ENCODE data around the gene KRT14. TPM values are rescaled to one million over a fixed set of nuclear protein-coding genes. Genes with fewer than 3 reads are reported as not detected.

Gene KRT14
- total and polyA plus RNA-seq, 8 donors = 0.35 to 2.0 (median 1.2) TPM; not detected in 1

DNA sequence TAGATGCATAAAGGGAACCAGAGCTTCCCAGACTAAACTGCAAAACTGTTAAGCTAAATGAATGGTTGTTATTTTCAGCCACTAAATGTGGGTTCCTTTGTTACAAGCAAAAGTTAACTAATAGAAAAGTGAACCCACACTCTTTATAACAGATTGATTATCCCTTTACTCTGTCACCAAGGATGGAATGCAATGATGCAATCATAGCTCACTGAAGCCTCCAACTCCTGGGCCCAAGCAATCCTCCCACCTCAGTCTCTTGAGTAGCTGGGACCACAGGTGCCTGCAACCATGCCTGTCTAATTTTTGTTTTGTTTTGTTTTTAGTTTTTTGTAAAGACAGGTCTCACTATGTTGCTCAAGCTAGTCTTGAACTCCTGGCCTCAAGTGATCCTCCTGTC lies 21.4 kb downstream of the KRT14 start:
- TF ChIP-seq, protein P1, sequence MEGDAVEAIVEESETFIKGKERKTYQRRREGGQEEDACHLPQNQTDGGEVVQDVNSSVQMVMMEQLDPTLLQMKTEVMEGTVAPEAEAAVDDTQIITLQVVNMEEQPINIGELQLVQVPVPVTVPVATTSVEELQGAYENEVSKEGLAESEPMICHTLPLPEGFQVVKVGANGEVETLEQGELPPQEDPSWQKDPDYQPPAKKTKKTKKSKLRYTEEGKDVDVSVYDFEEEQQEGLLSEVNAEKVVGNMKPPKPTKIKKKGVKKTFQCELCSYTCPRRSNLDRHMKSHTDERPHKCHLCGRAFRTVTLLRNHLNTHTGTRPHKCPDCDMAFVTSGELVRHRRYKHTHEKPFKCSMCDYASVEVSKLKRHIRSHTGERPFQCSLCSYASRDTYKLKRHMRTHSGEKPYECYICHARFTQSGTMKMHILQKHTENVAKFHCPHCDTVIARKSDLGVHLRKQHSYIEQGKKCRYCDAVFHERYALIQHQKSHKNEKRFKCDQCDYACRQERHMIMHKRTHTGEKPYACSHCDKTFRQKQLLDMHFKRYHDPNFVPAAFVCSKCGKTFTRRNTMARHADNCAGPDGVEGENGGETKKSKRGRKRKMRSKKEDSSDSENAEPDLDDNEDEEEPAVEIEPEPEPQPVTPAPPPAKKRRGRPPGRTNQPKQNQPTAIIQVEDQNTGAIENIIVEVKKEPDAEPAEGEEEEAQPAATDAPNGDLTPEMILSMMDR (IDR thresholded peaks at IDR 0.05) = no peak
- H3K4me3 ChIP-seq = no peak overlapping the region
- no peak for DNase-seq
- H3K27ac ChIP-seq = no peak overlapping the region
- no peak for ATAC-seq
- peaks cover 0 to 6% of the 10 kb centered on the region in 2 donors for H3K9me3 ChIP-seq
- intact Hi-C loops (cut with DNase I) = no loop called here
- peaks cover 0 to 11% of the 10 kb centered on the region in 2 donors for H3K27me3 ChIP-seq
- no peaks in the 10 kb centered on the region for H3K4me1 ChIP-seq
- H3K36me3 ChIP-seq = no peaks in the 10 kb centered on the region

DNA sequence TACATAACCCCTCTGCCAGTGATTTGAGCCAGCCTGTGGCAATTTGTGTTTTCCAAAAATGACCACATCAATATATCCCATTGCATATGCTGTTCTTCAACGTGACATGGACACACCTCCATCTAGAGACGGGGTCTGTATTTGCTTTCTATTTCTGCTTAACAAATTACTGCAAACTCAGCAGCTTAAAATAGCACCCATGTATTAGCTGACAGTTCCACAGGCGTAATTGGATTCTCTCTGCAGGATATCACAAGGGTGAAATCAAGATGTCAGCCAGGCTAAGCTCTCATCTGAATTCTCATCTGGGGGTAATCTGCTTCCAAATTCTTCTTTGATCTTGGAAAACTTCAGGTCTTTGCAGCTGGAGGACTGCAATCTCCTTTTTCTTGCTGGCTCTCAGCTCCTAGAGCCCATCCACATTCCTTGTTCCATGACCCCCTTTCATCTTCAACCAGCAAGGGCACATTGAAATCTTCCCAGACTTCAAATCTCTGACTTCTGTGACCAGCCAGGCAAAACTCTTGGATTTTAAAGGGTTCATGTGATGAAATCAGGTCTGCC lies 23.0 kb downstream of the KRT14 start:
- Histone ChIP-seq H3K27me3 (peaks cover 0 to 21% of the 10 kb centered on the region in 2 donors), H3K4me3 (no peak overlapping the region), H3K9me3 (peaks cover 0 to 6% of the 10 kb centered on the region in 2 donors), H3K36me3 (no peaks in the 10 kb centered on the region), H3K27ac (no peak overlapping the region), H3K4me1 (no peaks in the 10 kb centered on the region)
- DNase-seq = no peak
- TF ChIP-seq, protein P1 (IDR thresholded peaks at IDR 0.05) = no peak
- intact Hi-C loops (cut with DNase I) = no loop called here
- ATAC-seq = no peak

DNA sequence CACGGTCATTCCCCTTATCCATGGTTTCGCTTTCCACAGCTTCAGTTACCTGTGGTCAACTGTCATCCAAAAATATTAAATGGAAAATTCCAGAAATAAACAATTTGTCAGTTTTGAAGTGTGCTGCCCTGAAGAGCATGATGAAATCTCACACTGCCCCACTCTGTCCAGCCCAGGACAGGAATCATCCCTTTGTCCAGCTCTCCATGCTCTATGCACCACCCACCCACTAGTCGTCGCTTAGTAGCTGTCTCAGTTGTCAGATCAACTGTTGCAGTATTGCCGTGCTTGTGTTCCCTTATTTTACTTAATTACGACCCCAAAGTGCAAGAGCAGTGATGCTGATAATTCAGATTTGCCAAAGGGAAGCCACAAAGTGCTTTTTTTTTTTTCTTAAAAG lies 25.1 kb downstream of the KRT14 start:
- Histone ChIP-seq H3K27me3 (peaks cover 0 to 34% of the 10 kb centered on the region in 2 donors), H3K4me3 (no peak overlapping the region), H3K4me1 (no peaks in the 10 kb centered on the region), H3K27ac (no peak overlapping the region), H3K9me3 (no peaks in the 10 kb centered on the region), H3K36me3 (no peaks in the 10 kb centered on the region)
- ATAC-seq (no peak), DNase-seq (no peak)
- TF ChIP-seq, protein P1 (IDR thresholded peaks at IDR 0.05) = no peak
- intact Hi-C loops (cut with DNase I) = no loop called here

DNA sequence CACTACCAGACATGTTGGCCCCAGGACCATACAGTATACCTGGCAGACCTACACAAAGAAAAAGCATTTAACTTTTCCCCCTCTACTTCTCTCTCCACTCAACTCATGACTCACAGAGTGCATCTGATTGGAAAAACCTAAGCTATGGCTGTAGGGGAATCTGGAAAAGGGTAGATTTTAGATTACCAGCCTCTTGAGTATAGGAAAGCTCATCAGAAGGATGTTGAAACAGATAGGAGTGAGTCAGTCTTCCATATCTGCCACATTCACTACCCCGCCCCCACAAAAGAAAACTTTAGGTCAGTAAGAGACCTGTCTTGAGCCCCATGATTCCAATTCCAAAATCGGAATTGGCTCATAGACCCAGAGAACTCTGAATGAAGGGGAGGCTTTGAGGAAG lies 27.1 kb downstream of the KRT14 start:
- Histone ChIP-seq H3K4me1 (no peaks in the 10 kb centered on the region), H3K9me3 (no peaks in the 10 kb centered on the region), H3K27ac (no peak overlapping the region), H3K4me3 (no peak overlapping the region), H3K27me3 (peaks cover 0 to 36% of the 10 kb centered on the region in 2 donors), H3K36me3 (no peaks in the 10 kb centered on the region)
- DNase-seq (no peak), ATAC-seq (no peak)
- intact Hi-C loops (cut with DNase I) = no loop called here
- TF ChIP-seq, protein P1 (IDR thresholded peaks at IDR 0.05) = no peak

DNA sequence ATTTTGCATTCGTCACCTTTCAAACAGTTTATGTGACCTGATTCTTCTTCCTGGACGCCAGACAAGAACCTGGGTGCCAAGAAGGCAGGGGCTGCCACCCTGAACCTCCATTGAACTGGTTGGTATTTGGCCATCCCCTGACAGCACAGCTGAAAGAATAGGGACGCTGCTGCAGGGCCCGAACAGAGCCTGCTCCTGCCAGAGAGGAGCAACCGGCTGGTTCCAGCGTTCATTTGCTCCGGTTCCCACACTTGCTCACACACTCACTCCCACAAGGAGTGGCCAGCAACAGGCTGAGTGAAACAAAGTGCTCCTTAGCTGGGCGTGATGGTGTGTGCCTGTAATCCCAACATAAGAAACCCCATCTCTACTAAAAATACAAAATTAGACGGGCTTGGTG lies 29.8 kb downstream of the KRT14 start:
- Histone ChIP-seq H3K27ac (no peak overlapping the region), H3K4me3 (no peak overlapping the region), H3K27me3 (peaks cover 0 to 35% of the 10 kb centered on the region in 2 donors), H3K9me3 (no peaks in the 10 kb centered on the region), H3K36me3 (no peaks in the 10 kb centered on the region), H3K4me1 (no peaks in the 10 kb centered on the region)
- ATAC-seq (no peak), DNase-seq (no peak)
- TF ChIP-seq, protein P1 (IDR thresholded peaks at IDR 0.05) = no peak
- intact Hi-C loops (cut with DNase I) = no loop called here
